ENCODE measurements around the gene FAM181B. TPM values are rescaled to one million over a fixed set of nuclear protein-coding genes. Genes with fewer than 3 reads are reported as not detected.

FAM181B gene
- total RNA-seq, 6 experiments from 2014 or later, result not detected

DNA sequence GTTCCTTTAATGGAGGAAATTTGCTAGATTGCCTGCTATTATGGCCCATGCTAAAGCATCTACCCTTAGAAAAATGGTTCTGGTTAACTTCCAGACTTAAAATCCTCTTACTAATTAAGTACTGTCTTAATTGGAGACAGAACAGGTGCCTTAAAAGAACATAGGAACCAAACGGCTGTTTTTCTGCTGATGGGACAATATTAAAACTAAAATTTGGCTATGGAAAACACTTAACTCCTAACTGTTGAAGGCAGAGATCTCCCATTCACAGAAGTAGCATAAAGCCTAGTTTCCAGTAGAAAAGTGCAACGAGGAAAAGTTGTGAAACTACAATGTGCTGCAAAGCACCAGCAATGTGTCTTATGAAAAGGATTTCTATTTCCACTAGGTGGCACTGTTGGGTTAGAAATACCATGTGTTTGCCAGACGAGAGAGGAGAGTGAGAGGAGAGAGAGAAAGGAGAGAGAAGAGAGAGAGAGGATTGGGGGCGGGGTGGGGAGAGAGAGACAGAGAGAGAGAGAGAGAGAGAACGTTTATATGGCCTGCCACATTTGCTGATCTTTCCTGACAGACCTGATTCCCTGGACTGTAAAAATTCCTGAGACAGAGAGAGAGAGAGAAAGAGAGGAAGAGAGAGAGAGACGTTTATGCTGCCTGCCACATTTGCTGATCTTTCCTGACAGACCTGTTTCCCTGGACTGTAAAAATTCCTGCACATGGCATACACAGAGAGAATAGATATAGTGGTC lies 51.5 kb downstream of the FAM181B start:
- TF ChIP-seq, protein P1, sequence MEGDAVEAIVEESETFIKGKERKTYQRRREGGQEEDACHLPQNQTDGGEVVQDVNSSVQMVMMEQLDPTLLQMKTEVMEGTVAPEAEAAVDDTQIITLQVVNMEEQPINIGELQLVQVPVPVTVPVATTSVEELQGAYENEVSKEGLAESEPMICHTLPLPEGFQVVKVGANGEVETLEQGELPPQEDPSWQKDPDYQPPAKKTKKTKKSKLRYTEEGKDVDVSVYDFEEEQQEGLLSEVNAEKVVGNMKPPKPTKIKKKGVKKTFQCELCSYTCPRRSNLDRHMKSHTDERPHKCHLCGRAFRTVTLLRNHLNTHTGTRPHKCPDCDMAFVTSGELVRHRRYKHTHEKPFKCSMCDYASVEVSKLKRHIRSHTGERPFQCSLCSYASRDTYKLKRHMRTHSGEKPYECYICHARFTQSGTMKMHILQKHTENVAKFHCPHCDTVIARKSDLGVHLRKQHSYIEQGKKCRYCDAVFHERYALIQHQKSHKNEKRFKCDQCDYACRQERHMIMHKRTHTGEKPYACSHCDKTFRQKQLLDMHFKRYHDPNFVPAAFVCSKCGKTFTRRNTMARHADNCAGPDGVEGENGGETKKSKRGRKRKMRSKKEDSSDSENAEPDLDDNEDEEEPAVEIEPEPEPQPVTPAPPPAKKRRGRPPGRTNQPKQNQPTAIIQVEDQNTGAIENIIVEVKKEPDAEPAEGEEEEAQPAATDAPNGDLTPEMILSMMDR (IDR thresholded peaks at IDR 0.05), result peak; percentile 83
- Mint-ChIP-seq H3K27ac (no peak overlapping the region), H3K27me3 (ENCODE audit: insufficient read depth) (peaks cover 5% of the 10 kb centered on the region), H3K36me3 (ENCODE audit: low read depth) (no peaks in the 10 kb centered on the region), H3K4me1 (ENCODE audit: low read depth) (peaks cover 16% of the 10 kb centered on the region), H3K4me3 (peak overlapping the region; percentile 52), H3K9me3 (no peaks in the 10 kb centered on the region)
- DNase-seq, result peak; percentile 78

DNA sequence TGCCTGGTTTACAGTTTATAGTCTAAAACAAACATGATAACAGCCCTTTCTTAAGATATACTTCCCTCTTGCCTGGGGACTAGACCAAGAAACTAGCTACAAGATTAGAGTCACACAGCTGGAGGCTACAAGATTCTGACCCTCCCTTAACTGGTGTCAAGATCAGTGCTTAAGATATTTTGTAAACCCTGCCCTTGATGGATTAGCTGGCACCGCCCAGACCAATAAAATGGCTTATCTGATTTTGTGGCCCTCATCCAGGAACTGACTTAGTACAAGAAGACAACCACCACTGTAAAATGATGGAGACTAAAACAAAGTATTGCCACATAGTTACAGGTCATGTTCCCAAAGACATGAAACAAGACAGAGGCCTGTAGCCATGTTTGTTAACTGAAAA lies 53.4 kb downstream of the FAM181B start:
- peak; percentile 34 for DNase-seq
- Mint-ChIP-seq H3K4me1 (ENCODE audit: low read depth) (peaks cover 16% of the 10 kb centered on the region), H3K9me3 (no peaks in the 10 kb centered on the region), H3K4me3 (no peak overlapping the region), H3K36me3 (ENCODE audit: low read depth) (no peaks in the 10 kb centered on the region), H3K27ac (no peak overlapping the region), H3K27me3 (ENCODE audit: insufficient read depth) (peaks cover 5% of the 10 kb centered on the region)
- TF ChIP-seq, protein P1 (IDR thresholded peaks at IDR 0.05), result no peak

Other genes with a start within 250 kb of the FAM181B start
- 10 to 100 TPM; 51.2 to 63.3 (median 57.5) TPM for gene PRCP, start 166.6 kb upstream of the FAM181B start, total RNA-seq (2021; fragmentation: NEBNext Ultra II Directional; extraction: Animal tissue kit (Norgen Biotek cat#: 25700))
- gene DDIAS, start 167.9 kb upstream of the FAM181B start, total RNA-seq (2021; fragmentation: NEBNext Ultra II Directional; extraction: Animal tissue kit (Norgen Biotek cat#: 25700)), result 1 to 10 TPM; 4.7 to 9.7 (median 8.4) TPM